Stimulated activated CD4-positive, alpha-beta T cell treated with anti-CD3 and anti-CD28 coated beads, Interleukin-15, amount 100 ng/mL, for 24 hours (primary cell): ENCODE measurements around the gene ITPK1.

Experiments
- DNase-seq: peaks from one replicate; pipeline ENCODE4 v3.0.0-alpha.2; 2020

ITPK1 gene

DNA sequence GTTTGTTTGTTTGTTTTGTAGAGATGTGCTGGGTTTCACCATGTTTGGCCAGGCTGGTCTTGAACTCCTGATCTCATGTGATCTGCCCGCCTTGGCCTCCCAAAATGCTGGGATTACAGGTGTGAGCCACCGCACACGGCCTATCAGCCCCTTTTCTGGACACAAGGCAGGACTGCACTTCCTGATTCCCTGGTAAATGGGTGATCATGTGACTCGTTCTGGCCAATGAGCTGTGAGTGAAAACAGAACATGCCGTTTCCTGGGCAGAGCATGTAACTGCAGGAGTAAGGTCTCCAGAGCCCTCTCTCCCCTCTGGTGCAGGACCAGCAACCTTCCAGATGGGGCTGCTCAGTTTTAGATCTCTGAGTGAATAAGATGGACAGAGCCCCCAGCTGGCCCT lies 92.7 kb downstream of the ITPK1 start:
- peak; percentile 27 for DNase-seq

DNA sequence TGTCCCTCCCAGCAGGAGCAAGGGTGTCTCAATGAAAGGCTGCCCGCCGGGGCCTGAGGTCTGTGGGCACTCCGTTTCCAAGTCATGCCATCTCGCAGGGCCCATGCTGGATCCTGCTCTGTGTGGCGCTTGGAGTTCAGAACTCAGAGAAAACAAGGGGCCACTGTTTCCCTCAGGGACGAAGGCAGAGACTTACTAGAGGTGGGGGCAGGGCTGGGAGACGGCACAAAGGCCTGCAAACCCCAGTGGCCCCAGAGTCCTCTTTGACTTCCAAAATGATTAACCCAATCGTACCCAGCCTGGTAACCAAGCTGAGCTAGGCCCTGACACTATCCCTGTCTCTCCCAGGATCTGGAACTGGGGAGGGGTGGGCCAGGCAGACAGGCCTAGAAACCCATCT lies 95.8 kb downstream of the ITPK1 start:
- no peak for DNase-seq

DNA sequence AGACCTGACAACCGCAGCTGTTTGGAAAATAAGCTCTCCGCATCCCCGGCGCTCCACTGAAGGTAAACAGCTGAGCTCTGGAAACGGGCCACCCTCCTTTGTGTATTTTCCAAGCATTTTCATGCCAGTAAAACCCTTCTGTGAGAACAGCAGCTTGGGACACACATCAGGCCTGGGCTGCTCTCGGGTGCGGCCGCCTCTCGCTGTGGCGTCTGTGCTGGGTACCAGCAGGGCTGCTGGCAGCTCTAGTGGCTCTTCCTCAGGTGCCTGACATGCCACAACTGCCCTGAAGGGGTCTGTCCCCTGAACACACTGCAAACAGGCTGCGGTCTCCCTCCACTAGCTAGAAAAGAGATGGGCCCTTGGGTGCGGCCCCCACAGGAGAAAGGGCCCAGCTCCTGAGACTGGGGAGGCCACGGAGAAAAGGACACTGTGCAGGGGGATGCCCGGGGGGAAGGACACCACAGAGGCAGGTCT lies 96.3 kb downstream of the ITPK1 start:
- no peak for DNase-seq

DNA sequence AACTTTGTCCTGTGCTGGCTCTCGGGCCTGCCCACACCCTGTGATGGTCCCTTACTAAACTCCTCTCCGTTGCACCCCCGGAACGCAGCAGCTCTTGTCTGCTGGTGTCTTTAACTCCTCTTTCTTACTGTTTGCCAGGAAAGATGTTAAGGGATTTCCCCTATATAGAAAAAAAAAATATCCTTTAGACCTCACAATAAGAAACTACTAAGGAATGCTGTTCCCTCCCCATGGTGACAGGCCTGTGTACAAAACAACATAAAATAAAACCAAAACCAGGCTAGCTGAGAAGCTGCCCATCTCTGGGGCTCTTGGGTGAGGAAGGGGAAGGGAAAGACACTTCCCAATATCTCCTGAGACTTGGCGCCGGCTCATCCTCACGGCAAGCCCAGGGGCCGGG lies 97.4 kb downstream of the ITPK1 start:
- DNase-seq = no peak

DNA sequence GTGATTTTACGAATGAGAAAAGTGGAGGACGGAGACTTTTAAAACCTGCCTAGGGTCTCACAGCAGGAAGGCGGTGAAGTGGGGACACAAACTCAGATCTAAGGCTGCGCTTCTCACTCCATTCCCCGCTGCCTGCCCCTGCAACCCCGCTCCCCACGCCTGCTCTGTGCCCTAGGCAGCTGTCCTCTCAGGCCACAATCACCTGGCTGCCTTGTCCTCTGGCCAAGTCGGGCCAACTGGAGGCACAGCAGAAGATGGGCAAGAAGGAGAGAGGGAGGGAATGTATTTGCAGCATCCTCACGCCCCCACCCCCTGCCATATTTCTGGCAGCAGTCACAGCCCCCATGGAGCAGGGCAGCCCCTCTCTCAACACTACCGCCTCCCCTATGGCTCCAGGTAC lies 97.8 kb downstream of the ITPK1 start:
- no peak for DNase-seq

DNA sequence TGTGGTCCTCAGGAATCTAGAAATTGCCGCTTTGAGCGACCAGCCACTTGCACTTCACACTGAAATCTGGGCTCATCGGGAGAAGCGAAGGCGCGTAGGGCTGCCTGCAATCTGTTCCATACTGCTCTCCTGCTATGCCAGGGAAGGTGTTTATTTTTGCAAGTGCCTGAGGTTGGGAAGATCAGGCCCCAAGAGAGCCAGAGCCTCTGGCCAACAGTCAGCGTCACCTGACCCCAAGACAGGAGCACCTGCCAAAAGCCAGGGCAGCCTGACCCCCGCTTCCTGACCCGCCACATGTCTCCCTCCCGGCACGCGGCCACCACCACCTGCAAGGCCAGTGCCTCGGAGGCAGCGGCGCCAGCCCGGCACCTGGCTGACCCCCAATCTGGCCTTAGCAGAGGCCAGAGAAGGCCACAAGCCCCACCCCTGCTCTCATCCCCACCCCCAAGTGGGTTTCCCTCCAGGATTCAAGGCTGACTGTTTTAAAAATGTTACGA lies 98.4 kb downstream of the ITPK1 start:
- no peak for DNase-seq

DNA sequence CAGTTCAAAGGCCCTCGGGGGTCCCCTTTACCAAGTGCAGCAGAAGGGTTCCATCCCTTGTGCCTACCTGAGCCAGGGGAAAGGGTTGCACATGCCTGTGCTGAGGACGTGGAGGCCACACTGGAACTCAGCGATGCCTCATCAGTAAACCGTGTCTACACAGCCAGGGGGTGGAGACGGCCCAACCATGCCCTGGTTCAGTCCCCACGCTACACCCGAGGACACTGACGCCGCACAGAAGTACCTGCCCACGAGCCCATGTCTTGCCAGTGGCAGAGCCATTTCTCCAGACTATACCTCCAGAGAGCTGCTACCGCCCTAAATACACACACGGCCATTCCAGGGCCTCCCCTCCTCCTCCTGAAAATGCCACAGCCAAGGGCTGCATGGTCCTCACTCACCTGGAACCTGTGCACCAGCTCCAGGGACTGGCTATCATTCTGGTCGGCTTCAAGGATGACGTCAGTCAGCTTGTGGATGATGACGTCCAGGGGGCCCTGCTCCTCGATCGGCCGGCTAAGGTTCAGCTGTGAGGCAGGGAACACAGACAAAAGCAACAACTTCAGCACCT lies 99.4 kb downstream of the ITPK1 start:
- DNase-seq = no peak

DNA sequence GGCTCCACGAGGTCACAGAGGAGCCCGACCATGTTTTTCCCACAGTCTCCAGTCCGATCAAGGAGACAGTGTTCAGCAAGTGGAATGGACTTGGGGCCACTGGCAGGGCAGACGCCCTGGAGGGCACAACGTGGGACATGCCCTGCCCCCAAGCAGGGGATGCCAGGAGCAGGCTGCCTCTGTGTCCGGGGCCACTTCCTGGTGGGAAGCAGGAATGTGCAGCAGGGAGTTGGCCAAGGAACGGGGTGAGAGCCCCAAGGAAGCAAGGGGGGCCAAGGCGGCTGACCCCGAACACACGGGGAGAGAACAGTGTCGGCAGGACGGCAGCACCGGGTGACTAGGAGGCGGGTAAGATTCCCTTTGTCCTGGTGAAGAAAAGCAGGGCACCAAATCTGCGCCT lies 100.2 kb downstream of the ITPK1 start:
- no peak for DNase-seq

DNA sequence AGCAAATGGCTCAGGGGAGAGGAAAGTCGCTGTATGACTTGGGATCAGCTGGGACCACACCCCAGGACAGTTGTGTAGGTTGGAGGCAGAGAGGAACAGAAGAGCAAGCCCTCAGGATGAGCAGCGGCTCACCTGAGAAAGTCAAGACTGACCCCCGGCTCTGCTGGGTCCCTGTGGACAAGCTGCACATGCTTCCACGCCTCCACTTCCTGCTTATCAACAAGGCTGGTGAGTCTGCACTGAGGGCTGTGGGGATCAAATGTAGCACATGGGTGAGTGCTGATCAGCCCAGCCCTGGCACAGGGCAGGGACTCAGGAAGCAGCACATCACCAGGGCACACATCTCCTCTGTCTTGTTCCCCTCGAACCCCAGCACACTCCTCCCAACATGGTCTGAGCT lies 100.7 kb downstream of the ITPK1 start:
- DNase-seq = no peak

DNA sequence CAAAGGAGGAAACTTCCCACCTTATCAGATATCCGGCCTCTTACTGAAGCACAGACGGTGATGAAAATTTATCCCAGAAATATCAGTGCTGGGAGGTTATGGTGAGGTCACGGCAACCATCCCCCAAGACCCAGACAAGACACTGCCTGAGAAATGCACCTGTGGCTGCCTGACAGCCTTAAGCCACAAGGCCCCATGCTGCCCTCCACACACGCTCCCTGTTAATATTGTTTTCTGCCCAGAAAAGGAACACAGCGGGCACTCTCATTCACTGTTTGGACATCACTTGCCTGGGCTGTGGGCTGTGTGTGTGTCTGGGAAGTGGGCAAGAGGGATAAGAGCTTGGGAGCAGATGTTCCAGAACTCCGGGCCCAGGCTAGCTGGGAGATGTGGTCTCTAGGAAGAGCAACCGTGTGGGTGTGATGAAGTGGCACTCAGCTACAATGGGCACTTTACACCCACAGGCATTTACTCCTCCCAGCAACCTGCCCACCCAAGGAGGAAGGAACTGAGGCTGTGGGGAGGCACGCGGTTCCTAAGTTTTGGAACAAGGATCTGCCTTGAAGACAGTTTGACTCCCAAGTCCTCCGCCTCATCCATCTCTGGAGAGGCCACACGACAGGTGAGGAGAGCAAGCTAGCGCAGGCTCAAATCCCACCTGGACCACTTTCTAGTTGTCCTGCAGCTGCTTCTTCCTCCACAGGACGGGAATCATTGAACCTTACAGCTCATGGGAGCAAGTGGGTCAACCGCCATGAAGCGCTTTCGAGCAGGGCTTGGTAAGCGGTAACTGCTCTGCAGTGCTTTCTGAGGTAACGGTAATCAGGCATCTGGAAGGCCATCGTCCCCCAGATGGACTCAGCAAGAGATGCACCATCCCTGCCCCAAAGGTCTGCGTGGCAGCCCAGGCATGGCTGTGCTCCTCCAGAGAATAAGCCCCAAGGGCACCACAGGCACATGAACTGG lies 101.4 kb downstream of the ITPK1 start:
- no peak for DNase-seq

DNA sequence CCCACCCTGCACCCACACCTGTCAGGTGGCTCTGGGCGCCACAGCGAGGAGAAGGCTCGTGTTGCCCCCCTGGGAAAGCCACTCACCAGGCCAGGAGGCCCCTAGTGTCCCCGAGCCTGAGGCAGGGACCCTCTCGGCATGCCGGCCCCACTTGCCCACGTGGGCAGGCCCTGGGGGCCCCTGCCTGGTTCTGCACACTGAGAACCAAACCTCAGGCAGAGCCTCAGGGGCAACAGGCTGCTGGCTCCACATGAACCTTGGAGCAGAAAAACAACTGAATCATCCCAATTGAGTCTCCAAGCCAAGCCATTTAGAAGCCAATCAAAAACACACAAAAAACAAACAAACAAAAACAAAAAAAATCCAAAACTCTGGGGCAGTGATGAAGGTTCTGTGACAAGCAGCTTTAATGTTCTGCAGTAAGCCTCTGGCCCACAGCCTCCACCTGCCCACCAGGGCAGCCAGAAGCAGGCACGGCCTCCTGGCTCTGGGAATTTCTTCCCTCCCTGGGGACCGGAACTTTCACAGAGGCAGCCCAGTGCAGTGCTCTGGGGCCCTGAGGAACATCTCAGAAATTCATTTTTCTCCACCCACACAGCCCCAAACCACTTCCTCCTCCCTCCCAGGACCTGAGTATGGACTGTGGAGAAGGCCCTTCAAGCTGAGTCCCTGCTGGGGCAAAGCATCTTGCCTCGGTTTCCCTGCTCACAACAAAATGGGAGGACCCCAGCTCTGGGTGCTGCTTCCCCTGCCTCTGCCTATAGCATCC lies 102.6 kb downstream of the ITPK1 start:
- DNase-seq = peak; percentile 8

DNA sequence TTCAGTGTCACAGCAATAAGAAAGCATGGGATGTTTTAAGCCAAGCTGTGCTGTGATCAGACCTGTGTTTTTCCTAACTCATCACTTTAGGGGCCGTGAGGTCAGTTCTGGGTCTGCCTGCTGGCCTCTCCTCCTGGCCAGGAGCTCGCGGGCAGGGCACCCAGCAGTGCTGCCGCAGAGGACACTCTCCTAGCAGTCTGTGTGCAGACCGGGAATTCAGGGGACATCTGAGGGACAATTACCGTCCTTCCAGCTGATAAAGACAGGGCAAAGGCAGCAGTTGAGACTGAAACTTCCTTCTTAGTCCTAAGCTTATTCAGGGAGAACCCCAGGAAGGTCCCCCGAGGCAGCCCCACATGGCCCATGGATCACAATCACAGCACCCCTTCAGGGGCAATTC lies 103.2 kb downstream of the ITPK1 start:
- DNase-seq = no peak

DNA sequence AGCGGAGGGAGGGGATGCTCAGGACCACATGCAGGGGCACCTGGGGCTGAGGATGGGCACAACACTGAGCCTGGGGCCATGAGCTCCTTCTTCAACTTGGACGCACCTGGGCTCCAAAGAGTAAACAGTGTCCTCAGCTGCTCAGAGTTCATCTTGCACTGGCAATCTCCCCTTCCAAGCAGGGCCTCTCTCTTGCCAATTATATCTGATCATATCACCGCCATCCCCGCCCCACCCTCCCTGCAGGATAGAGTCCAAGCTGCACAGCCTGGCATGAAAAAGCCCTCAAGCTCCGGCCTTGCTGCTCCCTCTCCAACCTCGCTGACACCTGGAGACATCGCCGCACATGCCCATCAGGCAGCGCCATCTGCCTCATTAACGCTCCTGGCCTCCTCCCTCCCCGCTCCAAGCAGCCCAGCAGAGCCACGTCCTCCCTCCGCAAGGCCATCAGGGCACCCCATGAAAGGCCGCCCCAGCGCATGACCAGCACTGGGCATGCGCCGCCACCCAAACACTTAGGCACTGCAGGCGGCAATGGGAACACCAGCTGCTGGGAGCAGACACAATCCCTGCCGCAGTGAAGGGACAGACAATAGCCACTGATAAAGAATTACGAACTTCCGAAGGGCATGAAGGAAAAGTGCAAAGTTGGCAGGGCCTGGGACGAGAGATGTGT lies 103.9 kb downstream of the ITPK1 start:
- DNase-seq = no peak

DNA sequence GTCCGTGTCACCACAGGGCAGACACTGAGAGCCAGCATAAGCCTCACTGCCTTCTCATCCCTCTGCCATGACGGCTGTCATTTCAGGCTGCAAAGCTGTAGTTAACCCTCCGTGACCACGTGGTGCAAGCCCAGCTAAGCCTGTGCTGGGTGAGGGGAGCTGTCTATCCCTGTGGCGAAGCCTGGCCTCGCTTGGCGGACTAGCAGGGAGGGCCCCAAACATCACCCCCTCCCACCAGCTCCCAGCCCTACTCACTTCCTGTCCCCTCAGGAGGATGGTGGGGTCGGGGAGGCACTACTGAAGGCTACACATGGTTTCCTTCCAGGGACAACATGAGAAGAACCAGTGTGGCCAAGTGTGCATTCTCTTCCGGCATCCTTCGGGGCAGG lies 104.6 kb downstream of the ITPK1 start:
- no peak for DNase-seq

DNA sequence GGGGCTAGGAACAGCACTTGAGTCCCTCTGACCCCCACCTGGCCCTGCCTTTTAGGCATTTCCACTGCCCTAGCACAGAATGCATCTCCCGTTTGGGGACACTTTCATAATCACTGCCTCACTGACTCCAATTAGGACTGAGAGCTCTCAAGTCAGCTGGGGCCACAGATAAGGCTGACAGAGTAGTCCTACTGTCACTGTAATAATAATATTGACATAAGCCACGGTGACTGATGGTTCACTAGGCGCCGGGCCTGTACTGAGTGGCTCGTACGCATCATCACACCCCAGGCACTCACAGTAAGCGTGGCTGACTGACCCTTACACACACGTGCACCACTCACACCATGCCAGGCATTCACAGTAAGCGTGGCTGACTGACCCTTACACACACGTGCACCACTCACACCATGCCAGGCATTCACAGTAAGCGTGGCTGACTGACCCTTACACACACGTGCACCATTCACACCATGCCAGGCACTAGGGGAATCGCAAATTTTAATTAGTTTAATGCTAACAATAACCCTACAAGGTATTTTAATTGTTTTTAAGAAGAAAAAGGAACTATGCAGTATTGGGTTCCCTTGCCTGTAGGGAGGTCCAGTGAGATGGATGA lies 105.1 kb downstream of the ITPK1 start:
- no peak for DNase-seq

DNA sequence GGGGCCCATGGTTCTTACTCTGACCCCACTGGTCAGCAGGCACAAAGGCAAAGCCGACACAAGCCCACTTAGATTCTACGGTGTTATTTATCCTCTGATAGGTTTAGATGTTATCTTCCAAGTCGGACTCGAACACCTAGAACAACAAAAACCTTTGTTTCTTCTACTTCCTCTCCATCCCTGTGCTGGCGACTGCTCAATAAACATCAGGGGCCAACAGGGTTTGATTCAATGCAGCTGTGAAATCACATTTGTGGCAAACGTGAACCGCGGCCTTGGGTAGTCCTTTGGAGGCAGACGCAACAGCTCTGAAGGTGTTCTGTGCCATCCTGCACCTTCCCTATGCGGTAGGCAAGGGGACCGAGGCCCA lies 105.6 kb downstream of the ITPK1 start:
- DNase-seq = no peak

DNA sequence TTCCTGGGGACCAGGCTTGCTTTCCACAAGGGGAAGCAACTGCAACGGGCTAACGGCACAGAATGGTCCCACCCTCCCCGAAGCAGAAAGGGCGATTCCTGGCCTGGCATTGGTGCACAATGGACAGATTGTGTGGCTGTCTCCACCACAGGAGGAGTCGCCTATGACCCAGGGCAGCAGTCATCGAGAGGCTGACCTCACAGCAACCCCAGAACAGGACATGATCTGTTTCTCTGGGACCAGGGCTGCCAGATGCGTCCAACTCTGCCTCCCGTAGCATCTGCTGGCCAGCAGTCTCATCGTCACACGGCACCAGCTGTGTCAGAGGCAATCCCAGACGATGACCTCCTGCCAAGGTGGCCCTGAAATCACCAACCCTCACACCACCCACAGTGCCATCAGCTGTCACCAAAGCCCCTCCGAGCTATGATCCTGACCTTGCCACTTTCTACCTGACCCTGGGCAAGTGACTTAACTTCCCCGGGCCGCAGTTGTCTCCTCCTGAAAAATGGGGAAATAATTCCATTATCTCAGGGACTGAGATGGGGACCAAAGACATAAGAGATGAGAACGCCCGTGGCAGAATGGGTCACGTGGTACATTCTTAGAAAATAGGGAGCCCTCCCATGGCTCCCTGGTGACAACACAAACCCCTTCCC lies 106.1 kb downstream of the ITPK1 start:
- DNase-seq = no peak

DNA sequence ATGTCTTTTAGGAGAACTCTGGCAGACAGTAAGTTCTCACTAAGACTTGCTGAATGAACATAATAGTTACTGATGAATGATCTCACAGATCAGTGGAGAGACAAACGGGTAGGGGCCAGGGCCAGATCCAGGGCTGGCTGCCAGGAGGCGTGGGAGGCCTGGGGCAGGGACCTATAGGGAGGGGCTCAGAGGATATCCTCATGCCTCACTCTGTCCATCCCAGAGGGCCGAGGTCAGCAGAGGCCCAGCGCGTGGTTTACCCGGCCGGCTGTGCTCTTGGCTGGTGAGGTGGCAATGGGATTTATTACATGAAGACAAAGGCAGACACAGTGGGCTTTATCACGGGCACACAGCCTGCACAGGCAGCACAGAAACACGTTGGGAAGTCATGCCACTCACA lies 107.3 kb downstream of the ITPK1 start:
- DNase-seq = no peak

DNA sequence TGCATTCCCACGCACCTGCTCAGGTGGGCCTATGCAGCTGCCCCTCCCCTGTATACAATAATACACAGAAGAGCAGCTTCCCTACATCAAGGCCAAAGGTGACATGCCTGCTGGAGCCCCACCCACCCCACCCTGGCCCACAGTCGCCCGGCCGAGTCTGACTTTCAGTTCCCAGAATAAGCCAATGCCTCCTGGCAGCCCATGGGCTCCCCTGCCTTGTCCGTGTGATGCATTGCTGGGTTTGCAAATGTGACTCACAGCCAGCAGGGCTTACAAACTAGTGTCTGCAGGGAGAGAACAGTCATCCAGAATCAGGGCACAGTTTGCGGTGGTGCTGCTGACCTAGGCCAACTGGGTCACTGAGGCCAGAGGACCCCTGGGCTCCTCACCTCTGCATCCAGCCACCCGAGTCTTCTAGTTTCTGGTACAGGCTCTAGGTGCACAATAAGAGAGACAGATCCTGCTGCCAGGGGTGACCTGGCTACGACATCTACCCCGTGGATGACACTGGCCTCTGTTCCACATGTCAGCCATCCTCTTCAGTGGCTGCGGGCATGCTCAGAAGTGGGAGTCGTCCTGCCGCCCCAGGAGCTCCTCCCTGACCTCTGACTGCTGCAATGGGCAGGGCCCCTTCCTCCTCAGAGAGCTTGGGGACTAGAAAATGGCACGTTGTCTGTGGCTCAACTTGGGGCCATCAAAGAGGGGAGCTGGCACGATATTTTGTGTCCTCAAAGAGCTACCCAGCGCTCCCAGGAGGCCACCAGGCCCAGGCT lies 108.3 kb downstream of the ITPK1 start:
- no peak for DNase-seq

DNA sequence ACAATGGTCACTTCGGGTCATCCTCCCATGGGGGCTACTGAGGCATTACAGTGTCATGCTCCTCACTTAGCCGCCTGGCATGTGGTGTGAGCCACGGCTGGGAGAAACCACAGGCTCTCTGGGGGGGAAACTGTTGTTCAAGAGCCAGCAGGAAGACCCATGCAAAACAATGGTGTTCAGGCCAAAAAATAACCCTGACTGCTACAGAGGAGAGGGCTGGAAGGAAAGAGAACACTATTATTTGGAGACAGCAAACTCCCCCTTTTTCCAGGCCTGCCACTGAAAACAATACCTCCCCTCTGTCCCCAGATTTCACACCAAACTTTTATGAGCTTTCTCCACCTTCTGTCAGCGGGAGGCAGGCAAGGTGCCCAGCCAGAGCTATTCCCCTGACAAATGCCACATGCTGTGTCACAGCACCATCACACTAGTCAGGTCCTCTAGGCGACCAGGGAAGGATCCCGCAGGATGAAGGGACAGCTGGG lies 109.1 kb downstream of the ITPK1 start:
- DNase-seq = no peak

DNA sequence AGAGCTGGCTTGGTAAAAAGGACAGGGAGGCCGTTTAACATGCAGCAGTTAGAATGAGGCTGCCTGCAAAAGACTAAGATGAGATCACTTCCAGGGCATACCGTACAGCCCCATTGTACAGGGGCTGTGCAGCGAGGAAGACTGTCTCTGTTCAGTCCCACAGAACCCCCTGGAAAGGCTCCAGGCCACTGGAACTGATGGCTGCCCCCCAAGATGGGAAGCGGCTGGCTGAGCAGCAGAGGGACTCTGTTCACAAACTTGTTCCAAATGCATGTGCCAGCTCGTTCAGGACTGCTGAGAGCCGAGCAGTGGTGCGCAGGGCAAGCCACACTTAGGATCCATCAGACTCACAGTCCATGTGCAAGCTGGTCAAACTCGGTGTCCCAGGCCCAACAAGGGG lies 109.9 kb downstream of the ITPK1 start:
- DNase-seq = no peak
